Kasumi-1 (cell line): Measurements from ENCODE around the gene RHOC.

Experiments
- DNase-seq, 2 experiments: peaks; one replicate each; lab custom pipeline; 2025; lab: John Stamatoyannopoulos, UW

RHOC gene

GRCh38 chr1:112677501-112677900 is 29.4 kb downstream of the RHOC start:
- DNase-seq = no peak

DNA sequence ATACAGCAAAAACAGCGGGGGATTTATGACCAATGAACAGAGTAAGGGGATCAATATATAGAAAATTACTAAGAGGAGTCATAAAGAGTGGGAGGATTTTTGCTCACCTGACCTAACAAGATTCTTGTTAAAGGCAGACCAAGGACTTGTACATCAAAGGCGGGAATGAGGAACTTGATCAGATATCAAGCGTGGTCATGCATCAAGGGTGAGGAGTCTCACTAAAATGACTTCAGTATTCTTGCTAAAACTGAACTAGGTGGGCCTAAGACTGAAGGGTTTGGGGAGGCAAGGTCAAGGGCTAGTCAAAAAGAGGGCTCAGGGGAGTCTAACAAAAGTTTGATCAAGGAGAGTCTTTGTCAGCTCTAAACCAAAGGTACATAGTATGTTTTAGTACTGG is 30.4 kb downstream of the RHOC start:
- DNase-seq = peak; percentile 30 to 48

GRCh38 chr1:112675728-112676381 is 31.1 kb downstream of the RHOC start:
- DNase-seq = no peak

- peak; percentile 25 to 49 for DNase-seq
Observed at GRCh38 chr1:112674986-112675727, 31.8 kb downstream of the RHOC start.

- DNase-seq = peak; percentile 72
Observed at GRCh38 chr1:112674440-112674985, 32.4 kb downstream of the RHOC start, which contains the start of gene MOV10. Gene MOV10 (plus strand): TSS chr1:112674659. CDS start chr1:112674913, 254 bp downstream.

- peak; percentile 54 for DNase-seq
Observed at GRCh38 chr1:112673592-112674439, 33.1 kb downstream of the RHOC start.

GRCh38 chr1:112672842-112673241 is 34.1 kb downstream of the RHOC start:
- no peak for DNase-seq

- DNase-seq = no peak
Observed at GRCh38 chr1:112672009-112672408, 34.9 kb downstream of the RHOC start.

- DNase-seq = no peak
Observed at GRCh38 chr1:112666946-112667345, 40.0 kb downstream of the RHOC start.

DNA sequence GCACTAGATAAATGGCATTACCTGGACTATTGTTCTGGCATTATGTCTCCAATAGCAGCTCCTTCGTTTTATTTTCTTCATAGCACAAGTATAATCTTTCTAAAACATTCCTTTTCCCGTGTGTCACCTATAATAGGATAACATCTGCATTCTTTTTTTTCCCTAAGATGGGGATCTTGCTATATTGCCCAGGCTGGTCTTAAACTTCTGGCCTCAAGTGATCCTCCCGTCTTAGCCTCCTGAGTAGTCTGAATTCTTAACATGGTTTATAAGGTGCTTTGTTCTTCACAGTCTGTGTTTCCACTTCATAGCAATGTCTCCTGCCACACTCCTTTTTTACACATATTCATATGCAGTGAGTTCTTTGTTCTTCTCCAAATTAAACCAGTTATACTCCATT is 41.1 kb downstream of the RHOC start:
- DNase-seq = no peak

- no peak for DNase-seq
Observed at GRCh38 chr1:112651205-112651604, 55.7 kb downstream of the RHOC start.
